ENCODE measurements around the gene KHSRP. TPM values are rescaled to one million over a fixed set of nuclear protein-coding genes. Genes with fewer than 3 reads are reported as not detected.

KHSRP gene
- total and polyA plus RNA-seq, 2 of the 13 experiments (the other 11 are each of a cell fraction or from before 2014, with no cell fraction given): 72.1 to 129 TPM

GRCh38 chr19:6393074-6393982 lies 31.3 kb downstream of the KHSRP start, which contains the start of gene GTF2F1 (continued):
- TF ChIP-seq NR2F2 (IDR thresholded peaks at IDR 0.05; ENCODE audit: borderline replicate concordance, low read depth) (0 out of 2 replicates have a peak, but pooled peaks have one; percentile 25), ZNF850 (CRISPR knock-in tag; conservative IDR thresholded peaks at IDR 0.05) (no peak), AHR (CRISPR knock-in tag; IDR thresholded peaks at IDR 0.05) (no peak), ZNF17 (CRISPR knock-in tag; IDR thresholded peaks at IDR 0.05) (no peak), REPIN1 (CRISPR knock-in tag; IDR thresholded peaks at IDR 0.05; ENCODE audit: borderline replicate concordance, low read depth) (0 out of 2 replicates have a peak, but pooled peaks have one; percentile 3), SALL1 (CRISPR knock-in tag; IDR thresholded peaks at IDR 0.05) (peak; percentile 58), BORCS8-MEF2B (CRISPR knock-in tag; IDR thresholded peaks at IDR 0.05) (0 out of 2 replicates have a peak, but pooled peaks have one; percentile 22), SP4 (CRISPR knock-in tag; IDR thresholded peaks at IDR 0.05) (peak; percentile 28), CHCHD3 (CRISPR knock-in tag; IDR thresholded peaks at IDR 0.05) (no peak), ARHGAP35 (CRISPR knock-in tag; IDR thresholded peaks at IDR 0.05; ENCODE audit: borderline replicate concordance) (no peak), HHEX (CRISPR knock-in tag; IDR thresholded peaks at IDR 0.05) (0 out of 2 replicates have a peak, but pooled peaks have one; percentile 12), SP1 (IDR thresholded peaks at IDR 0.05) (no peak), SP1 (CRISPR knock-in tag; IDR thresholded peaks at IDR 0.05) (peak; percentile 20; the same call in 1 of the 2 replicates), ZNF101 (CRISPR knock-in tag; IDR thresholded peaks at IDR 0.05; ENCODE audit: borderline replicate concordance, low read depth) (no peak), ZNF510 (CRISPR knock-in tag; IDR thresholded peaks at IDR 0.05; ENCODE audit: low read depth) (0 out of 2 replicates have a peak, but pooled peaks have one; percentile 49), SP140L (CRISPR knock-in tag; IDR thresholded peaks at IDR 0.05; ENCODE audit: borderline replicate concordance) (no peak), ATM (IDR thresholded peaks at IDR 0.05; ENCODE audit: borderline replicate concordance) (no peak), MTA1 (CRISPR knock-in tag; IDR thresholded peaks at IDR 0.05; ENCODE audit: borderline replicate concordance) (no peak), ZNF644 (CRISPR knock-in tag; IDR thresholded peaks at IDR 0.05; ENCODE audit: low read depth) (no peak), POGZ (CRISPR knock-in tag; IDR thresholded peaks at IDR 0.05) (no peak), RBM22 (optimal IDR thresholded peaks at IDR 0.05; ENCODE audit: low read length) (peak; percentile 81), LCORL (IDR thresholded peaks at IDR 0.05) (no peak), LCORL (CRISPR knock-in tag; IDR thresholded peaks at IDR 0.05) (peak; percentile 37; the same call in 1 of the 2 replicates), CBX5 (CRISPR knock-in tag; IDR thresholded peaks at IDR 0.05; ENCODE audit: borderline replicate concordance) (no peak), ZBTB42 (CRISPR knock-in tag; IDR thresholded peaks at IDR 0.05) (peak; percentile 57; the same call in 1 of the 2 replicates), THAP7 (CRISPR knock-in tag; IDR thresholded peaks at IDR 0.05) (peak; percentile 27; the same call in 1 of the 2 replicates), ZNF569 (CRISPR knock-in tag; IDR thresholded peaks at IDR 0.05; ENCODE audit: borderline replicate concordance) (no peak), ZFP36L1 (CRISPR knock-in tag; IDR thresholded peaks at IDR 0.05) (no peak), ETV6 (CRISPR knock-in tag; conservative IDR thresholded peaks at IDR 0.05) (no peak), XRCC5 (optimal IDR thresholded peaks at IDR 0.05; ENCODE audit: low read length) (no peak), ZNF530 (CRISPR knock-in tag; IDR thresholded peaks at IDR 0.05; ENCODE audit: low read depth) (no peak), AGO1 (IDR thresholded peaks at IDR 0.05; ENCODE audit: low read depth, low read length, poor library complexity, severe bottlenecking) (no peak), SMC3 (IDR thresholded peaks at IDR 0.05; ENCODE audit: low read length) (no peak), ARID2 (CRISPR knock-in tag; IDR thresholded peaks at IDR 0.05; ENCODE audit: borderline replicate concordance) (no peak)
